Measurements from ENCODE around the gene FRMD4A. TPM values are rescaled to one million over a fixed set of nuclear protein-coding genes. Genes with fewer than 3 reads are reported as not detected.

The FRMD4A gene
- total and polyA plus RNA-seq, 2 of the 4 experiments (the other 2 are of a cell fraction) = 30.3 to 68.8 TPM

DNA sequence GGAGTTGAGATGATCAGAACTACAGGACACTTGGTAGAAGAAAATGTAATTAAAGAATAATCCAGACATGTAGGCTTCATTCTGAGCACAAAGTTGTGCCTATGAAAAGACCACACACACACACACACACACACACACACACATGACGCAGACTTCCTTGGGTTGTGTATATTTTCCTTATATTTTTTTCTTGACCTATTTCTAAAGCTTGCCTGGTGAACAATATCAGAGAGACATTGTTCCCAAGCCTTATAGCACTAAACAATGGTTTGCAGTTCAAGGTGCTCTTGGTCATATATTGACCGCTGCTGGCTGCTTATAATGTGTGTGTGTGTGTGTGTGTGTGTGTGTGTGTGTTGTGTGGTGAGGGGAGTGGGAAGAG, 541.3 kb downstream of the FRMD4A start:
- Histone ChIP-seq H4K8ac (ENCODE audit: low read depth in 2 of 2, low read length in 2 of 2) (peak overlapping the region; percentile 55 to 85; a peak in 3 of 4 replicates), H3K18ac (ENCODE audit: low read depth, low read length) (peak overlapping the region; percentile 27; the same call in 1 of the 2 replicates), H3K23ac (ENCODE audit: low read depth, low read length) (peak overlapping the region; percentile 26; the same call in 1 of the 2 replicates), H3K4me1 (ENCODE audit: control insufficient read depth, insufficient read depth, low read length) (peaks cover 21% of the 10 kb centered on the region), H3K4ac (ENCODE audit: low read depth, low read length) (peak overlapping the region; percentile 70), H2BK20ac (ENCODE audit: low read depth, low read length) (no peak overlapping the region), H2BK120ac (ENCODE audit: low read depth, low read length) (peak overlapping the region; percentile 36; the same call in 1 of the 2 replicates), H3K9me1 (ENCODE audit: insufficient read depth, low read length) (peaks cover 15% of the 10 kb centered on the region), H4K20me1 (ENCODE audit: insufficient read depth, low read length) (no peaks in the 10 kb centered on the region), H3K14ac (replicated peaks; ENCODE audit: low read depth, low read length) (peak overlapping the region; percentile 51; the same call in 1 of the 2 replicates), H4K5ac (ENCODE audit: low read depth, low read length) (peak overlapping the region; percentile 62), H3K79me1 (ENCODE audit: low read depth in 1 of 2, low read length in 2 of 2) (peaks cover 0 to 39% of the 10 kb centered on the region in 2 experiments; a peak in 3 of 4 replicates), H2AK5ac (ENCODE audit: low read depth, low read length) (0 out of 2 replicates have a peak overlapping the region, but pooled peaks have one; percentile 45), H3K27me3 (ENCODE audit: control insufficient read depth, insufficient read depth, low read length) (no peaks in the 10 kb centered on the region), H3K56ac (ENCODE audit: extremely low read depth, insufficient read depth, low read length) (no peak overlapping the region), H2AFZ (replicated peaks; ENCODE audit: low read length, poor library complexity) (no peak overlapping the region), H3K4me2 (ENCODE audit: low read depth, low read length) (no peak overlapping the region), H3K9ac (ENCODE audit: low read depth, low read length) (no peak overlapping the region), H3K27ac (ENCODE audit: insufficient read depth, low read length) (no peak overlapping the region; the same call in 1 of the 2 replicates), H2BK15ac (ENCODE audit: low read depth, low read length) (peak overlapping the region; percentile 68; the same call in 1 of the 3 replicates), H3K9me3 (ENCODE audit: control insufficient read depth, insufficient read depth, low read length) (no peaks in the 10 kb centered on the region), H3K36me3 (ENCODE audit: control insufficient read depth, insufficient read depth, low read length) (peaks cover 15% of the 10 kb centered on the region), H3K4me3 (ENCODE audit: insufficient read depth, low read depth, low read length) (no peak overlapping the region), H4K91ac (ENCODE audit: insufficient read depth, low read depth, low read length) (peak overlapping the region; percentile 64; the same call in 1 of the 2 replicates), H2BK5ac (ENCODE audit: low read depth, low read length, poor library complexity, severe bottlenecking) (peak overlapping the region; percentile 35), H2AK9ac (replicated peaks; ENCODE audit: low read depth, low read length, poor library complexity) (no peak overlapping the region)
- DNase-seq (no peak), ATAC-seq (ENCODE audit: low read depth) (no peak)
- intact Hi-C loops (cut with micrococcal nuclease) (loop anchor here (5.0 to 10.0 kb wide), 2 partner anchors 103 to 605 kb away; no protein-coding TSS in a partner anchor), dilution Hi-C loops (cut with HindIII; ENCODE audit: low sequenced_read_pairs, unreplicated experiment) (no loop called here), in situ Hi-C loops (cut with MboI; ENCODE audit: low sequenced_read_pairs) (loop anchor here (5.0 to 10.0 kb wide), 2 partner anchors 303 to 385 kb away; no protein-coding TSS in a partner anchor)
- POLR2A ChIA-PET (ENCODE audit: unreplicated experiment) = interaction anchor here (1.6 kb wide), 1 partner anchor 396 kb away, joined by 4 read pairs; no protein-coding TSS in a partner anchor
- WGBS, 2 experiments (ENCODE audit: extremely low coverage in 2 of 2, insufficient read length in 1 of 2) = no CpG with 5 or more reads among the region's 2 CpGs
- BruUV-seq (replicated peaks) = no TSS peak
- CTCF ChIA-PET = interaction anchor here (0.5 to 1.3 kb wide), 3 partner anchors 14 to 313 kb away, joined by 3 read pairs; no protein-coding TSS in a partner anchor
- TF ChIP-seq NFE2L2 (IDR thresholded peaks at IDR 0.05; ENCODE audit: low read depth, low read length) (no peak), ELK1 (IDR thresholded peaks at IDR 0.05; ENCODE audit: borderline replicate concordance, low read depth, low read length) (no peak), CHD1 (IDR thresholded peaks at IDR 0.05; ENCODE audit: low read depth, low read length) (no peak), MXI1 (IDR thresholded peaks at IDR 0.05; ENCODE audit: borderline replicate concordance, low read depth, low read length) (no peak), POLR2A (IDR thresholded peaks at IDR 0.05; ENCODE audit: low read depth, low read length) (no peak), RCOR1 (IDR thresholded peaks at IDR 0.05; ENCODE audit: insufficient replicate concordance, low read length) (no peak), RAD21 (IDR thresholded peaks at IDR 0.05; ENCODE audit: low read length) (no peak)
- TF ChIP-seq, protein P1, sequence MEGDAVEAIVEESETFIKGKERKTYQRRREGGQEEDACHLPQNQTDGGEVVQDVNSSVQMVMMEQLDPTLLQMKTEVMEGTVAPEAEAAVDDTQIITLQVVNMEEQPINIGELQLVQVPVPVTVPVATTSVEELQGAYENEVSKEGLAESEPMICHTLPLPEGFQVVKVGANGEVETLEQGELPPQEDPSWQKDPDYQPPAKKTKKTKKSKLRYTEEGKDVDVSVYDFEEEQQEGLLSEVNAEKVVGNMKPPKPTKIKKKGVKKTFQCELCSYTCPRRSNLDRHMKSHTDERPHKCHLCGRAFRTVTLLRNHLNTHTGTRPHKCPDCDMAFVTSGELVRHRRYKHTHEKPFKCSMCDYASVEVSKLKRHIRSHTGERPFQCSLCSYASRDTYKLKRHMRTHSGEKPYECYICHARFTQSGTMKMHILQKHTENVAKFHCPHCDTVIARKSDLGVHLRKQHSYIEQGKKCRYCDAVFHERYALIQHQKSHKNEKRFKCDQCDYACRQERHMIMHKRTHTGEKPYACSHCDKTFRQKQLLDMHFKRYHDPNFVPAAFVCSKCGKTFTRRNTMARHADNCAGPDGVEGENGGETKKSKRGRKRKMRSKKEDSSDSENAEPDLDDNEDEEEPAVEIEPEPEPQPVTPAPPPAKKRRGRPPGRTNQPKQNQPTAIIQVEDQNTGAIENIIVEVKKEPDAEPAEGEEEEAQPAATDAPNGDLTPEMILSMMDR (conservative IDR thresholded peaks at IDR 0.05; ENCODE audit: low read depth, low read length) = no peak
- TF ChIP-seq, protein P2, sequence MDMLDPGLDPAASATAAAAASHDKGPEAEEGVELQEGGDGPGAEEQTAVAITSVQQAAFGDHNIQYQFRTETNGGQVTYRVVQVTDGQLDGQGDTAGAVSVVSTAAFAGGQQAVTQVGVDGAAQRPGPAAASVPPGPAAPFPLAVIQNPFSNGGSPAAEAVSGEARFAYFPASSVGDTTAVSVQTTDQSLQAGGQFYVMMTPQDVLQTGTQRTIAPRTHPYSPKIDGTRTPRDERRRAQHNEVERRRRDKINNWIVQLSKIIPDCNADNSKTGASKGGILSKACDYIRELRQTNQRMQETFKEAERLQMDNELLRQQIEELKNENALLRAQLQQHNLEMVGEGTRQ (IDR thresholded peaks at IDR 0.05; ENCODE audit: low read depth, low read length) = no peak

Measured in IMR-90 (cell line).